Upper lobe of left lung (tissue), 4 donors: Measurements from ENCODE around the gene CBFA2T3.
A peak's percentile ranks its signal among the peaks of the same experiment; 100 is the strongest.

Experiments used
- CTCF ChIP-seq, 6 experiments: fragments of 450-650 bp in 4 of 6; fragments of 200-600 bp in 2 of 6; sonication (generic) in 2 of 6; IDR thresholded peaks; one replicate each; pipeline ENCODE4 v1.5.1; 2016 to 2019; ENCODE audit warnings: antibody characterized with exemption in 6 of 6
- EP300 ChIP-seq, 4 donors: sonication (generic); formaldehyde crosslinking; IDR thresholded peaks; one replicate each; pipeline ENCODE4 v1.5.1; 2017; ENCODE audit warnings: antibody characterized with exemption in 4 of 4, control low read depth in 2 of 4
- POLR2A ChIP-seq, 4 donors: fragments of 450-650 bp; IDR thresholded peaks; one replicate each; pipeline ENCODE4 v1.5.1; 2016 to 2017; ENCODE audit warnings: antibody characterized with exemption in 4 of 4, mild to moderate bottlenecking in 2 of 4
- POLR2AphosphoS5 ChIP-seq, 2 donors: sonication (generic); formaldehyde crosslinking; IDR thresholded peaks; one replicate each; pipeline ENCODE4 v1.5.1; 2017; ENCODE audit warnings: antibody characterized with exemption in 2 of 2

- TF ChIP-seq POLR2AphosphoS5 (IDR thresholded peaks at IDR 0.05) (peak in 1 of 2 donors; percentile 74), CTCF (IDR thresholded peaks at IDR 0.05) (no peak), POLR2A (IDR thresholded peaks at IDR 0.05) (no peak), EP300 (IDR thresholded peaks at IDR 0.05) (peak in 1 of 4 donors; percentile 77)
Observed at GRCh38 chr16:88939972-88940861, 36.8 kb downstream of the CBFA2T3 start.
